ENCODE measurements around the gene TMEM126A.
"Not testable (repeated sequence)": the region's sequence is repeated elsewhere in the genome, so short reads cannot be mapped to it uniquely, and the experiment has no call there.

TMEM126A gene

DNA sequence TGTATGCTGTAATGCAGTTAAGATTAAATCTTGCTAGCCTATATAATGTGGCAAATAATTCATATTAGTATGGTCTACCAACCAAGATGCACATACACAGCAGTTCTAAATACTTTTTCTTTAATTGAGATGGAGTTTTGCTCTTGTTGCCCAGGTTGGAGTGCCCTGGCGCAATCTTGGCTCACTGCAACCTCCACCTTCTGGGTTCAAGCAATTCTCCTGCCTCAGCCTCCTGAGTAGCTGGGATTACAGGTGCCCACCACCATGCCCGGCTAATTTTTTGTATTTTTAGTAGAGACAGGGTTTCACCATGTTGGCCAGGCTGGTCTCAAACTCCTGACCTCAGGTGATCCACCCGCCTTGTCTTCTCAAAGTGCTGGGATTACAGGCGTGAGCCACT, 6.6 kb downstream of the TMEM126A start:
- 95 to 96% methylated on average over 4 of the region's 4 CpGs for WGBS, 2 experiments
- H3K4me1 ChIP-seq (ENCODE audit: control insufficient read depth, insufficient read depth, low read length); H3K27ac ChIP-seq (ENCODE audit: insufficient read depth, low read depth, low read length, poor library complexity, severe bottlenecking); H3K36me3 ChIP-seq (ENCODE audit: control insufficient read depth, insufficient read depth, low read length); H3K27me3 ChIP-seq (ENCODE audit: control insufficient read depth, insufficient read depth, low read length, poor library complexity, severe bottlenecking); H3K4me3 ChIP-seq (ENCODE audit: insufficient read depth, low read depth, low read length); H3K9me3 ChIP-seq (ENCODE audit: control insufficient read depth, low read length): not testable (repeated sequence)

DNA sequence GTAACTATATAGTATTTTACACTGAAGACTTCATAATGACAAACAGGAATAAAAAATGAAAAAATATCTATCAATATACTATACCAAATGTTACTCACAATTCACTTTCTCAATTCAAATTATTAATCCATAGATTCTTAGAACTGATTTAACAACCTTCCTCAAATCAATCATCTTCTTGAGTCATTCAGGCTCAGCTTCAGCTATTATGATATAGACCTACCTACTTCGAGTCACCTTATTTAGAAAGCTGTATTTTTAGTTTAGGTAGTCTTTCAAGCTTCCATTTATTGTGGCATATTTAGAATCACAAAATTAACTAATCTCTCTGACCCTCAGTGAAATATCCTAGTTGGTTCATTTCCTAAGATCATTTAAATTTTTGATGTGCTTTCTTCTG, 9.0 kb downstream of the TMEM126A start:
- H3K27me3 ChIP-seq (ENCODE audit: control insufficient read depth, insufficient read depth, low read length, poor library complexity, severe bottlenecking), result no peaks in the 10 kb centered on the region
- no peaks in the 10 kb centered on the region for H3K4me1 ChIP-seq (ENCODE audit: control insufficient read depth, insufficient read depth, low read length)
- no peaks in the 10 kb centered on the region for H3K36me3 ChIP-seq (ENCODE audit: control insufficient read depth, insufficient read depth, low read length)
- H3K9me3 ChIP-seq (ENCODE audit: control insufficient read depth, low read length), result no peaks in the 10 kb centered on the region
- no peak overlapping the region for H3K27ac ChIP-seq (ENCODE audit: insufficient read depth, low read depth, low read length, poor library complexity, severe bottlenecking)
- 100% methylated on average over 1 of the region's 1 CpG for WGBS, 2 experiments
- no peak overlapping the region for H3K4me3 ChIP-seq (ENCODE audit: insufficient read depth, low read depth, low read length)

DNA sequence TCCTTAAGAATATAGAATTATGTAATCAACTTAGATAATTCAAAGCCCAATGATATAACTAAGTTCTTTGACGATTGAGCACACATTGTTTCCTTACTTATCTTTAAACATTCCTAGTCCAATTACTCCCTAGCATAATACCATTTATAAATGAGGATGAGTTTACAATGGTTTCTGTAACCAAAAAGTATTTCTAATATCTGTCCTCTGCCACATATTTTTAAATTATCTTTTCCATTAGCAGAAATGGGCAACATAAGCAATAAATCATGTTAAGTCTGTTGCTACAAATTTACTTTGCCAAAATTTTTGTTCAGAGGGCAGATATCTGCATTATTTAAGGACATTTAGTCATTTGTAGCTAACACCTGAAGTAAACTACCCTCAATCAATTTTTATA, 10.4 kb downstream of the TMEM126A start:
- Histone ChIP-seq H3K9me3 (ENCODE audit: control insufficient read depth, low read length) (no peaks in the 10 kb centered on the region), H3K4me1 (ENCODE audit: control insufficient read depth, insufficient read depth, low read length) (no peaks in the 10 kb centered on the region), H3K4me3 (ENCODE audit: insufficient read depth, low read depth, low read length) (no peak overlapping the region), H3K27me3 (ENCODE audit: control insufficient read depth, insufficient read depth, low read length, poor library complexity, severe bottlenecking) (no peaks in the 10 kb centered on the region), H3K27ac (ENCODE audit: insufficient read depth, low read depth, low read length, poor library complexity, severe bottlenecking) (no peak overlapping the region), H3K36me3 (ENCODE audit: control insufficient read depth, insufficient read depth, low read length) (no peaks in the 10 kb centered on the region)
- WGBS, 2 experiments, result 100% methylated on average over 1 of the region's 1 CpG; no CpG with 5 or more reads in 1 of the 2 experiments

DNA sequence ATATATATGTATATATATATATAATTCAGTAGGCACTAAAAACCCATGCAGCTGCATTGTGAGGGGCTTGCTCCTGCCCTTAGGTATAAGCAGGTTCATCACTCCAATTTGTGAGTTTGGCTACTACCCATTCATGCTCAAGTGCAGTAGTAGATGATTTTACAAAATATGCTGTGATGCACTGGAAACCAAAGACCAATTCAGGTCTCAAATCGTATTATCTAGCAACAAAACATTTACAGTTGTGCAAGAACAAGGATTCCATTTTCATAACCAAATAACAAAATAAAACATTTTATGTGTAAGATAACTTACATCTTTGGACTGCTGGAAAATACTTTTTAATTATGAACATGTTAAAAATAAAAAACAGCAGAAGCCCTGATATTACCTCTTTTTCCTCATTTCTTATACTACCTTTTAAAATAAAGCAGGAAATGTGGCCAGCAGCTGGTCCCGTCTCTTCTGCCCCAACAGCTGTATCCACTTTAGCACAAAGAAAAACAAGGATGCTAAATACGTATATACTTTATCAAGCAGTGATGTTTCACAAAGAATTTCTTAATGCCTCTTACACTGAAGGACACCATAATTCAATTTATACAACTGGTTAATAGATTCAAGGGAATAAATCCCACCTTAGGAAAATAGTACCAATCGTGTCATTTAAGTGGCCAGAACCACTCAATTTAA, 14.4 kb downstream of the TMEM126A start:
- H3K9me3 ChIP-seq (ENCODE audit: control insufficient read depth, low read length), result no peaks in the 10 kb centered on the region
- H3K4me3 ChIP-seq (ENCODE audit: insufficient read depth, low read depth, low read length), result peak overlapping the region; percentile 99
- no peaks in the 10 kb centered on the region for H3K27me3 ChIP-seq (ENCODE audit: control insufficient read depth, insufficient read depth, low read length, poor library complexity, severe bottlenecking)
- H3K4me1 ChIP-seq (ENCODE audit: control insufficient read depth, insufficient read depth, low read length), result no peaks in the 10 kb centered on the region
- H3K27ac ChIP-seq (ENCODE audit: insufficient read depth, low read depth, low read length, poor library complexity, severe bottlenecking), result no peak overlapping the region
- WGBS, 2 experiments, result 26 to 31% methylated on average over 3 to 4 of the region's 4 CpGs
- H3K36me3 ChIP-seq (ENCODE audit: control insufficient read depth, insufficient read depth, low read length), result no peaks in the 10 kb centered on the region

DNA sequence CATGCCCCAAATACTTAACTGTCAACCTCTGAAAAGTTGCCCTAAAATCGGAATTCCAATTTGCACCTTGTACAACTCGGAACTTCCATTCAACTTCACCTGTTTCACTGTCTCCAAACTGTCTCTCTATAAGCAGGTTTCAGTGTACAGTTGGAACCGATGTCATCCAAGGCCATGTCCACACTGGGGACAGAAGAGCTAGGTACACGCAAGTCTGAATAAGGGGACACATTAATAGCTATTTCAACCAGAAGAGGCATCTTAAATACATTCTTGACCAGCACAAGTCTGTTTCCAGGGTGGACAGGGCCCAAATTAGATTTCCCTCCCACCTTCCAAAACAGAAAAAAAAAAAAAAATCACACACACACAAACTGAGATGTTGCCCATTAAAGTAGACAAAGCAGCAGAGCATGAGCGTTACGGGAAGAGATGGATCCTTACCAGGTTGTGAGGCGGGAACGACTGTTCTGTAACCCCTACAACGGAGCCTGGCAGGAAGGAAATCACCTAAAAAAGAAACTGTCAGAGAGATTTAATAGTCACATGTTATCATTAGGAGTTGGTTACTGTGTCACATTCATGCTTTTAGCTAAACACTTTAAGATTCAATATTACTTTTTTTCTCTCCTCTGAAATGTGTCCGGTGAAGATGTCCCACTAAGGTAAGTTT, 15.4 kb downstream of the TMEM126A start:
- Histone ChIP-seq H3K36me3 (ENCODE audit: control insufficient read depth, insufficient read depth, low read length) (no peaks in the 10 kb centered on the region), H3K9me3 (ENCODE audit: control insufficient read depth, low read length) (no peaks in the 10 kb centered on the region), H3K27me3 (ENCODE audit: control insufficient read depth, insufficient read depth, low read length, poor library complexity, severe bottlenecking) (no peaks in the 10 kb centered on the region), H3K4me1 (ENCODE audit: control insufficient read depth, insufficient read depth, low read length) (no peaks in the 10 kb centered on the region), H3K27ac (ENCODE audit: insufficient read depth, low read depth, low read length, poor library complexity, severe bottlenecking) (no peak overlapping the region), H3K4me3 (ENCODE audit: insufficient read depth, low read depth, low read length) (peak overlapping the region; percentile 99)
- WGBS, 2 experiments, result 5% methylated on average over 9 of the region's 10 CpGs

DNA sequence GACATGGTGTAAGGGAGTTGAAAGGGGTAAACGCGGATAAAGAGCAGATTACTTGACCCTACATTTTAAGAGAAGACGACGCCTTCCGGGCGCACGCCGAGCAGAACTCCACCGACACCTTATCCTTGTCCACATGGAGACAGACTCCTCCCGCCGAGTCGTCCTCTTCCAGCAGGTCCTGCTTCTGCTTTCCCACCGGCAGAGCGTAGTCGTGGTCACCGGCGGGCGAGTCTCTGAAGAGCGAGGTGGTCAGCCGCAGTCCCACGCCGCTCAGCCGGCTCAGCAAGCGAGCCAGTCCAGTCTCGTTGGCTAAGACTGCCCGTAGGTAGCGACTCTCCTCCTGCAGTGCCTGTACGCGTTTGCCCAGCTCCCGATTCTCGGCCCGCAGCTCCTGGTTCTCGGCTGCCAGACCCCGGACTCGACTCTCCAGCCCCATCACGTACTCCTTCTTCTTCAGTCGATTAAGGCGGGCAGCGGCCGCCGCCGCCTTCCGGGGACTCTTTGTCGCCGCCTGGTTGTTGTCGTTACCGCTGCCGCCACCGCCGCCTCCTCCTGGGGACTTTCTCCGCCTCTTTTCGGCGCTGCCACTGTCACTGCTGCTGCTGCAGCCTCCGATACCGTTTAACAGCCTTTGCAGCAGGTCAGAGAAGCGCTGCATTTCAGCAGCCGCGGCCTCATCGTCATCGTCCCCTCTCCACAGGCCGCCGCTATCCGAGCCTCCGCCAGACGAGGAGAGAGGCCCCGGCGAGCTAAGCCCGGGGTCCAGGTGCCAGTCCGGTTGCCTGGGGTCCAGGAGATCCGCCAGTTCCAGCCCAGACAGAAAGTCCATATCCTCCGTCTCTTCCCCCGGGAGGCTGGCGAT, 16.2 kb downstream of the TMEM126A start:
- Histone ChIP-seq H3K27ac (ENCODE audit: insufficient read depth, low read depth, low read length, poor library complexity, severe bottlenecking) (peak overlapping the region; percentile 98), H3K27me3 (ENCODE audit: control insufficient read depth, insufficient read depth, low read length, poor library complexity, severe bottlenecking) (no peaks in the 10 kb centered on the region), H3K4me3 (ENCODE audit: insufficient read depth, low read depth, low read length) (peak overlapping the region; percentile 99), H3K9me3 (ENCODE audit: control insufficient read depth, low read length) (no peaks in the 10 kb centered on the region), H3K4me1 (ENCODE audit: control insufficient read depth, insufficient read depth, low read length) (no peaks in the 10 kb centered on the region), H3K36me3 (ENCODE audit: control insufficient read depth, insufficient read depth, low read length) (no peaks in the 10 kb centered on the region)
- WGBS, 2 experiments, result 0% methylated on average over 73 of the region's 73 CpGs

DNA sequence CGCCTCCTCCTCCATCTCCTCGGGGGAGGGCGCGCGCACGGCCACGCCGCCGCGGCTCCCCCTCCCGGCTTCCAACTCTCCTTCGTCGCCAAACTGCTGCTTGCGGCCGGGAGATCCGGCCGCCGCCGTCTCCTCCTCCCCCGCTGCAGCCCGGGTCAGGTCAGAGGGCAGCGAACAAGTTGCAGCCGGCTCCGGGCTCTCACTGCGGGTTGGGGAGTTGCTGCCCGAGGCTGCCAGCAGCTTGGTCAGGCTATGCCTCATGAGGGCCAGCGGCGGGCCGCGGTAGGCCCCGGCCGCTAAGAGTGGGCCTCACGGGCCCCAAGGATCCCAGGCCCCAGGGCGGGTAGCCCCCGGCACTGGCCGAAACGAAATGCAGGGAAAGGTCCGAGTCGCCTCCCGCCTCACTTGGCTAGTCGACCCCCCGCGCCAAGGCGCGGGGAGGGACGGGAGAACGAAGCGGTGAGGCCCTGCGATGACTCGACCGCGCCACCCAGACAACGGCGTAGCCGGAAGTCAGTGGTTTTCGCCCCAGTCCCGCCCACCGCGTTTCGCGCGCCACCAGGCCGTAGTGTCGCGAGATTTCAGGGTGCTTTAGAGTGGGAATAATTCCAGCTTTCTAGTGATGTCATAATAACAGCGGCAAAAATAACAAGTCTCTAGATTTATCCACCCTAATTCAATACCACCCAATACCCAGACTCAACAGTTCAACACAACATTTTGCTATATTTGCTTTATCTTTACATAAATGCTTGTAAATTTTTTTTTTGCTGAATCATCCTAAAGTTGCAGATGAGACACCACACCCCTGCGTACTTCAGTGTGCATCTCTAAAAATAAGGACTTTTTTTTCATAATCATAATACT, 17.1 kb downstream of the TMEM126A start, which contains the start of gene CREBZF:
TSS of gene CREBZF (minus strand) at position 515 of the 867 bp plus-strand sequence. CDS start at position 261, 254 bp downstream.
- Histone ChIP-seq H3K36me3 (ENCODE audit: control insufficient read depth, insufficient read depth, low read length) (no peaks in the 10 kb centered on the region), H3K4me3 (ENCODE audit: insufficient read depth, low read depth, low read length) (peak within 1 kb of the TSS; percentile 99), H3K27me3 (ENCODE audit: control insufficient read depth, insufficient read depth, low read length, poor library complexity, severe bottlenecking) (no peaks in the 10 kb centered on the region), H3K27ac (ENCODE audit: insufficient read depth, low read depth, low read length, poor library complexity, severe bottlenecking) (peak within 1 kb of the TSS; percentile 98), H3K9me3 (ENCODE audit: control insufficient read depth, low read length) (no peaks in the 10 kb centered on the region), H3K4me1 (ENCODE audit: control insufficient read depth, insufficient read depth, low read length) (no peaks in the 10 kb centered on the region)
- WGBS, 2 experiments, result 1 to 2% methylated on average over 67 of the region's 67 CpGs

DNA sequence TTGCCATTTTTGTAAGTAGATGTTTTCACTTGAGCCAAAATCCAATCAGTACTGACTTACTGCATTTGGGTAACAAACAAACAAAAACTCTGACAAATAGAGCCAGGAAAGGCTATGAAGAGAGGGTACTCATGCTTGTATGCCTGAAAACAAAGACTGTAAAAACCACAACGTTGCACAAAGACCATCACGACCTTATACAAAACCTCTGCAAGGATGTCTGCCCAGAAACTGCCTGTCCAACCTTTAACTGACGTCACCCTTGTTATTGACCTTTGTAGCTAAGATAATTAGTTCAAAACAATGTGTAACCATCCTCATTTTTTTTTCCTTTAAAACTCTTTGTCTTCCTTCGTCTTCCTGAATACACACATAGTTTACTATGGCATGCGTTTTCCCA, 18.0 kb downstream of the TMEM126A start:
- Histone ChIP-seq H3K27ac (ENCODE audit: insufficient read depth, low read depth, low read length, poor library complexity, severe bottlenecking) (peak overlapping the region; percentile 98), H3K27me3 (ENCODE audit: control insufficient read depth, insufficient read depth, low read length, poor library complexity, severe bottlenecking) (no peaks in the 10 kb centered on the region), H3K4me3 (ENCODE audit: insufficient read depth, low read depth, low read length) (no peak overlapping the region), H3K9me3 (ENCODE audit: control insufficient read depth, low read length) (no peaks in the 10 kb centered on the region), H3K4me1 (ENCODE audit: control insufficient read depth, insufficient read depth, low read length) (no peaks in the 10 kb centered on the region), H3K36me3 (ENCODE audit: control insufficient read depth, insufficient read depth, low read length) (no peaks in the 10 kb centered on the region)
- WGBS, 2 experiments, result 87 to 89% methylated on average over 5 of the region's 5 CpGs

DNA sequence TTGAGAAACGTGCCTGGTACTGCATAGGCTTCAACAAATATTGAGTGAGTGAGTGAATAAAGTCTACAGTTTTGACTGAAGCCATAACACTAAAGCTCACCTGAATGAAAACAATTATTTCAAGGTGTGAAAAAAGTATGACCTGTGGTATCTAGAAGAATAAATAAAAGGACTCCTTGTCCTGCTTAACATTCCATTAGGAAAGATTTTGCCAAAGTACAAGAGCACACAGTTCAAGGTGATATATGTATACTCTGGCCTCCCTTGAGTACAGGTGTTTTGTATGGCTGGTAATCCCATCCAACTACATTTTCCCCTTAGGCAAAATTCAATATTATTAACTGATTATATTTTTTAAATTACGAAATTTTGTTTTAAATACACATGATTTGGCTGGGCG, 18.9 kb downstream of the TMEM126A start:
- Histone ChIP-seq H3K27me3 (ENCODE audit: control insufficient read depth, insufficient read depth, low read length, poor library complexity, severe bottlenecking) (no peaks in the 10 kb centered on the region), H3K9me3 (ENCODE audit: control insufficient read depth, low read length) (no peaks in the 10 kb centered on the region), H3K4me3 (ENCODE audit: insufficient read depth, low read depth, low read length) (no peak overlapping the region), H3K4me1 (ENCODE audit: control insufficient read depth, insufficient read depth, low read length) (no peaks in the 10 kb centered on the region), H3K36me3 (ENCODE audit: control insufficient read depth, insufficient read depth, low read length) (no peaks in the 10 kb centered on the region), H3K27ac (ENCODE audit: insufficient read depth, low read depth, low read length, poor library complexity, severe bottlenecking) (no peak overlapping the region)
- WGBS, 2 experiments, result 93 to 99% methylated on average over 3 of the region's 3 CpGs
